ENCODE data around the gene ORAI3.

GRCh38 chr16:30921459-30921747, 27.5 kb upstream of the ORAI3 start:
- TF ChIP-seq ZNF274 (IDR thresholded peaks at IDR 0.05; ENCODE audit: low read depth, low read length) (no peak), SUZ12 (IDR thresholded peaks at IDR 0.05; ENCODE audit: extremely low read depth, insufficient read depth, insufficient read length) (no peak)
